Measurements from ENCODE around the gene OR6S1. TPM values are rescaled to one million over a fixed set of nuclear protein-coding genes. Genes with fewer than 3 reads are reported as not detected.
"Not testable (repeated sequence)": the region's sequence is repeated elsewhere in the genome, so short reads cannot be mapped to it uniquely, and the experiment has no call there.

Gene OR6S1
- total RNA-seq, 2 experiments from 2014 or later = not detected

- ChIA-PET CTCF (no interaction called here), POLR2A (no interaction called here)
- Mint-ChIP-seq H3K9me3 (no peaks in the 10 kb centered on the region), H3K36me3 (ENCODE audit: low read depth) (peaks cover 3% of the 10 kb centered on the region), H3K4me3 (no peak overlapping the region), H3K4me1 (peaks cover 50% of the 10 kb centered on the region), H3K27ac (no peak overlapping the region), H3K27me3 (peaks cover 51% of the 10 kb centered on the region)
- no peak for DNase-seq
Observed at GRCh38 chr14:20623798-20624197, 17.7 kb downstream of the OR6S1 start.

GRCh38 chr14:20622816-20623291 lies 18.6 kb downstream of the OR6S1 start:
- POLR2A ChIA-PET = no interaction called here
- Mint-ChIP-seq H3K36me3 (ENCODE audit: low read depth) (peaks cover 3% of the 10 kb centered on the region), H3K4me1 (peaks cover 49% of the 10 kb centered on the region), H3K4me3 (peak overlapping the region; percentile 51), H3K27ac (peak overlapping the region; percentile 32), H3K9me3 (no peaks in the 10 kb centered on the region), H3K27me3 (peaks cover 44% of the 10 kb centered on the region)
- CTCF ChIA-PET = interaction anchor here (1.2 to 1.7 kb wide), 2 partner anchors 13 to 68 kb away, joined by 4 to 5 read pairs; no protein-coding TSS in a partner anchor
- DNase-seq = no peak

- CTCF ChIA-PET = interaction anchor here (0.7 to 1.0 kb wide), 3 partner anchors 61 to 277 kb away, joined by 3 read pairs; partner anchors contain the start of gene PARP2
- no peak overlapping the region for H3K27ac Mint-ChIP-seq
- no peak overlapping the region for H3K4me3 Mint-ChIP-seq
- H3K27me3 Mint-ChIP-seq = peaks cover 27% of the 10 kb centered on the region
- H3K4me1 Mint-ChIP-seq = peaks cover 41% of the 10 kb centered on the region
- H3K36me3 Mint-ChIP-seq (ENCODE audit: low read depth) = peaks cover 3% of the 10 kb centered on the region
- POLR2A ChIA-PET = interaction anchor here (0.7 kb wide), 1 partner anchor 328 kb away, joined by 3 read pairs; no protein-coding TSS in a partner anchor
- DNase-seq = no peak
- no peaks in the 10 kb centered on the region for H3K9me3 Mint-ChIP-seq
Observed at GRCh38 chr14:20620798-20621478, 20.6 kb downstream of the OR6S1 start.

- H3K9me3 Mint-ChIP-seq; DNase-seq; H3K27ac Mint-ChIP-seq; H3K4me3 Mint-ChIP-seq; H3K36me3 Mint-ChIP-seq (ENCODE audit: low read depth); POLR2A ChIA-PET: not testable (repeated sequence)
- CTCF ChIA-PET = interaction anchor here (0.5 kb wide), 1 partner anchor 251 kb away, joined by 3 read pairs; no protein-coding TSS in a partner anchor
- Mint-ChIP-seq H3K27me3 (peaks cover 16% of the 10 kb centered on the region), H3K4me1 (peaks cover 32% of the 10 kb centered on the region)
Observed at GRCh38 chr14:20619688-20620087, 21.8 kb downstream of the OR6S1 start.

DNA sequence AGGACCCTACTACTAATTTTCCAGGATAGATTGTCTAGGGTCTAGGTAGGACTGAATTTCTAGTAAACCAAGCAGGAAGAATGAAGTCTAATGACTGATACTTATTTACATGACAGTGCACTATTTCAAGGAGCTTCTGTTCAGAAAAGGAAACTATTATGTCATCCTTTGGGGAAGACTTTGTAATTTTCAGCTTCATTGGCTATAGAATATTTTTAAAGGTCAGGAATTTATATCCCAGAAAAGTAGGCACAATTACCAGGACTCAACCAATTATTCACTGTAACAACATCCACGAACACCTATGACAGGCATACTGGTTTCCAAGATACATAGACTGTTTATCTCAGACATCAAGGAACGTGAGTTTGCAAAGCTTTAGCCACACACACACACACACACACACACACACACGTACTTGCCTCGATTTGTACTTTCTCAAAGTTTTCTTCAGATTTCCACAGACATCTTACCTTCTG lies 23.2 kb downstream of the OR6S1 start:
- CTCF ChIA-PET = no interaction called here
- no peak overlapping the region for H3K4me3 Mint-ChIP-seq
- H3K27me3 Mint-ChIP-seq = peaks cover 7% of the 10 kb centered on the region
- POLR2A ChIA-PET = no interaction called here
- H3K9me3 Mint-ChIP-seq = no peaks in the 10 kb centered on the region
- no peak overlapping the region for H3K27ac Mint-ChIP-seq
- H3K4me1 Mint-ChIP-seq = peaks cover 20% of the 10 kb centered on the region
- H3K36me3 Mint-ChIP-seq (ENCODE audit: low read depth) = no peaks in the 10 kb centered on the region
- no peak for DNase-seq

GRCh38 chr14:20617138-20618003 lies 24.1 kb downstream of the OR6S1 start:
- ChIA-PET CTCF (no interaction called here), POLR2A (no interaction called here)
- H3K4me1 Mint-ChIP-seq = peaks cover 11% of the 10 kb centered on the region
- H3K27me3 Mint-ChIP-seq = peaks cover 7% of the 10 kb centered on the region
- H3K9me3 Mint-ChIP-seq = no peaks in the 10 kb centered on the region
- H3K27ac Mint-ChIP-seq = no peak overlapping the region
- H3K36me3 Mint-ChIP-seq (ENCODE audit: low read depth) = no peaks in the 10 kb centered on the region
- no peak overlapping the region for H3K4me3 Mint-ChIP-seq
- no peak for DNase-seq

DNA sequence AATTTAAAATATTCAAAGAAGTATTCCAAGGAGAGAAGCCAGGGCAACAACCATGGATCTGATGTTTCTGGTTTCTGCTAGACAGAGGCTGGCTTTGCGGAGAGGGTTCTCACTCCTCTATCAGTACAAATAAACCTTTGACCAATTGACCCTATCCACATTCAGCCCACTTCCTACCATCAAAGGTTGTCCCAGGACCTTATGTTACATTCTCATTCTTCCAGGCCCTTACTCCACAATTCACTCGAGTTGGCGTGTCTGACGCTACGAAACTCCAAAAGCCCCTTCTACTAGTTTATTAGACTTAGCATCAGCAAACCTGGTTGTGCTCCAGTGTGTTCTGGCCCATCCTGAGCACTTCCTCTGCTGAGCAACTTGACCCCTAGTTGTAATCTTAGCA lies 25.5 kb downstream of the OR6S1 start:
- POLR2A ChIA-PET = no interaction called here
- no peak for DNase-seq
- CTCF ChIA-PET = interaction anchor here (0.9 kb wide), 1 partner anchor 49 kb away, joined by 3 read pairs; no protein-coding TSS in a partner anchor
- Mint-ChIP-seq H3K9me3 (no peaks in the 10 kb centered on the region), H3K27me3 (peaks cover 7% of the 10 kb centered on the region), H3K4me3 (no peak overlapping the region), H3K4me1 (peaks cover 11% of the 10 kb centered on the region), H3K36me3 (ENCODE audit: low read depth) (no peaks in the 10 kb centered on the region), H3K27ac (no peak overlapping the region)

GRCh38 chr14:20614038-20614840 lies 27.3 kb downstream of the OR6S1 start:
- H3K36me3 Mint-ChIP-seq (ENCODE audit: low read depth) = no peaks in the 10 kb centered on the region
- H3K9me3 Mint-ChIP-seq = no peaks in the 10 kb centered on the region
- H3K4me3 Mint-ChIP-seq = no peak overlapping the region
- POLR2A ChIA-PET = no interaction called here
- peaks cover 11% of the 10 kb centered on the region for H3K4me1 Mint-ChIP-seq
- no peak overlapping the region for H3K27ac Mint-ChIP-seq
- peaks cover 7% of the 10 kb centered on the region for H3K27me3 Mint-ChIP-seq
- CTCF ChIA-PET = interaction anchor here (0.6 to 2.3 kb wide), 10 partner anchors 14 to 287 kb away, joined by 3 to 9 read pairs (median 3); no protein-coding TSS in a partner anchor
- DNase-seq = no peak

DNA sequence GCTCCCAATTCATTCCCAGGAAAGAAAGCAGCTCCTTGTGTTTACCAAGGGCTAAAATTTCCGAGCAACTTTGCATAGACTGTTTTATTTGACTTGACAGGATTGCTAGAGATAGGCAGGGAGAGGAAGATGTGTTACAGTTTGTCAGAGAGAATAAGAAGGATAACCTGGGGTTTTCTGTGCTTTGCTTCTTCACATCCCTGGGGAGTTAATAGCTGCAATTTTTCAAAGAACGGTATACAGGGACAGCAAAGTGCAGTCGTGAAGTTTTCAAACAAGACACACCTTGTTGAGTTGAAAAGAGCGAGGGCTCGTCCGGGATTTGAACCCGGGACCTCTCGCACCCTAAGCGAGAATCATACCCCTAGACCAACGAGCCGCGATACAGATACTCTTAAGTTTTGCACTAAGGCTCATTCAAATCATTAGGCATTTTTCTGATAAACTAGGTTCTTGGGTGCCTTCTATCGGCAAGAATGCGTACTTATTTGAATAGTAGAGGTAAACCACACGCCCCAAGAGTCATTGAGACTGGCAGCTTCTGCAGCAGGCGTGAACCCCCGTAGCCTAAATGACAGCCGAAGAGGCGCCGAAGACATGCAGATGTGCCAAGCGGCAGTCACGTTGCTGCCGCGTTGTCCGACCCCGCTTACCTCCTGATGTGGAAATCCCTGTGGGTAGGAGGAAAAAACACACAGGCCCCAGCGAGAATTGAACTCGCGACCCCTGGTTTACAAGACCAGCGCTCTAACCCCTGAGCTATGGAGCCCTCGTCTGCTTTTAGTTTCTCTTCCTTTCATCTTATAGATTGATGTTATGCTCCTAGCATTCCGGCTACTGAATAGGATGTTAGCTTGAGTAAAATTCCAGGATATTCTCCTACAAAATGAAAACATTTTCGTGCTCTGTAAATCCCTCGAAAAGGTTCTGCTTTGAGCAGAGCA lies 28.1 kb downstream of the OR6S1 start:
- Mint-ChIP-seq H3K27ac (no peak overlapping the region), H3K4me3 (no peak overlapping the region), H3K9me3 (no peaks in the 10 kb centered on the region), H3K36me3 (ENCODE audit: low read depth) (no peaks in the 10 kb centered on the region), H3K27me3 (peaks cover 2% of the 10 kb centered on the region), H3K4me1 (peaks cover 10% of the 10 kb centered on the region)
- CTCF ChIA-PET = interaction anchor here (0.6 to 2.3 kb wide), 17 partner anchors 11 to 347 kb away, joined by 3 to 9 read pairs (median 3); no protein-coding TSS in a partner anchor
- POLR2A ChIA-PET = interaction anchor here (0.7 kb wide), 1 partner anchor 79 kb away, joined by 3 read pairs; no protein-coding TSS in a partner anchor
- peak; percentile 82 for DNase-seq

GRCh38 chr14:20612403-20612802 lies 29.1 kb downstream of the OR6S1 start:
- no peak for DNase-seq
- H3K27me3 Mint-ChIP-seq = peaks cover 2% of the 10 kb centered on the region
- no peaks in the 10 kb centered on the region for H3K9me3 Mint-ChIP-seq
- no peaks in the 10 kb centered on the region for H3K36me3 Mint-ChIP-seq (ENCODE audit: low read depth)
- ChIA-PET CTCF (interaction anchor here (0.7 to 2.3 kb wide), 7 partner anchors 10 to 348 kb away, joined by 3 to 9 read pairs (median 3); no protein-coding TSS in a partner anchor), POLR2A (interaction anchor here (0.5 to 0.7 kb wide), 2 partner anchors 69 to 80 kb away, joined by 3 read pairs; no protein-coding TSS in a partner anchor)
- H3K27ac Mint-ChIP-seq = no peak overlapping the region
- H3K4me3 Mint-ChIP-seq = no peak overlapping the region
- peaks cover 12% of the 10 kb centered on the region for H3K4me1 Mint-ChIP-seq

DNA sequence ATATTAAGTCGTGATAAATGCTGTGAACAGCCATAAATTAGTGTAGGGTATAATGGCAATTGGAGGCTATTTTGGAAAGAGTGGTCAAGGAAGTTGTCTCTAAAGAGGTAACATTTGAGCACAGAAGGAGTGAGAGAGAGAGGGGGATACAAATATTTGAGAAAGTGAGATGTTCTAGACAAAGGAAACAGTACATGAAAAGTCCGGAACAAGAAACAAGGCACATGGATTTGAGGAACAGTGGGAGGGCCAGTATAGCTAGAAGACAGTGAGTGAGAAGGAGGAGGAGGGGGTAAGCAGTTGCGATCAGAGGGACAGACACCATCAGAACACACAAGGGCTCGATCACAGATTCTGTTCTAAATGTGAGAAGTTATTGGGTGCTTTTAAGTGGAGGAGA lies 30.2 kb downstream of the OR6S1 start:
- no peak for DNase-seq
- ChIA-PET POLR2A (interaction anchor here (0.5 kb wide), 1 partner anchor 536 kb away, joined by 3 read pairs; no protein-coding TSS in a partner anchor), CTCF (interaction anchor here (2.3 kb wide), 1 partner anchor 282 kb away, joined by 14 read pairs; no protein-coding TSS in a partner anchor)
- no peaks in the 10 kb centered on the region for H3K27me3 Mint-ChIP-seq
- no peaks in the 10 kb centered on the region for H3K36me3 Mint-ChIP-seq (ENCODE audit: low read depth)
- no peaks in the 10 kb centered on the region for H3K9me3 Mint-ChIP-seq
- no peak overlapping the region for H3K27ac Mint-ChIP-seq
- H3K4me3 Mint-ChIP-seq = no peak overlapping the region
- H3K4me1 Mint-ChIP-seq = peaks cover 14% of the 10 kb centered on the region
